ENCODE results near the gene CRYL1.

Gene CRYL1

GRCh38 chr13:20553311-20553710 lies 27.7 kb upstream of the CRYL1 start:
- no peaks in the 10 kb centered on the region for H3K4me1 Mint-ChIP-seq
- DNase-seq: no peak

GRCh38 chr13:20550799-20551198 lies 25.1 kb upstream of the CRYL1 start:
- no peak overlapping the region for H3K4me3 Mint-ChIP-seq
- no peaks in the 10 kb centered on the region for H3K27me3 Mint-ChIP-seq
- peaks cover 10 to 20% of the 10 kb centered on the region in 2 donors for H3K4me1 Mint-ChIP-seq
- no peaks in the 10 kb centered on the region for H3K36me3 Mint-ChIP-seq
- H3K9me3 Mint-ChIP-seq: no peaks in the 10 kb centered on the region
- ATAC-seq (replicated peaks) (no peak), DNase-seq (no peak)
- no peak overlapping the region for H3K27ac Mint-ChIP-seq

More at GRCh38 chr13:20553311-20553710, 27.7 kb upstream of the CRYL1 start:
- Mint-ChIP-seq H3K27me3 (no peaks in the 10 kb centered on the region), H3K36me3 (no peaks in the 10 kb centered on the region), H3K4me3 (no peak overlapping the region), H3K9me3 (no peaks in the 10 kb centered on the region), H3K27ac (no peak overlapping the region)
- no peak for ATAC-seq (replicated peaks)

- Mint-ChIP-seq H3K9me3 (no peaks in the 10 kb centered on the region), H3K4me3 (no peak overlapping the region), H3K27me3 (no peaks in the 10 kb centered on the region), H3K4me1 (peaks cover 18 to 36% of the 10 kb centered on the region in 2 donors), H3K27ac (no peak overlapping the region), H3K36me3 (no peaks in the 10 kb centered on the region)
- no peak for DNase-seq
- peak; percentile 56 to 57 for ATAC-seq (replicated peaks)
These were observed 21.8 kb upstream of the CRYL1 start for GRCh38 chr13:20547479-20547908.

- no peaks in the 10 kb centered on the region for H3K36me3 Mint-ChIP-seq
- no peak overlapping the region for H3K4me3 Mint-ChIP-seq
- ATAC-seq (replicated peaks) (peak; percentile 57 to 58), DNase-seq (no peak)
- H3K9me3 Mint-ChIP-seq: no peaks in the 10 kb centered on the region
- H3K27ac Mint-ChIP-seq: no peak overlapping the region
- peaks cover 18 to 36% of the 10 kb centered on the region in 2 donors for H3K4me1 Mint-ChIP-seq
- H3K27me3 Mint-ChIP-seq: no peaks in the 10 kb centered on the region
These were observed 20.9 kb upstream of the CRYL1 start for GRCh38 chr13:20546556-20546955.

GRCh38 chr13:20544201-20544923 lies 18.7 kb upstream of the CRYL1 start:
- H3K9me3 Mint-ChIP-seq: peaks cover 0 to 2% of the 10 kb centered on the region in 2 donors
- H3K4me1 Mint-ChIP-seq: peaks cover 18 to 36% of the 10 kb centered on the region in 2 donors
- DNase-seq (no peak), ATAC-seq (replicated peaks) (peak; percentile 75 to 82)
- H3K27ac Mint-ChIP-seq: peak overlapping the region; percentile 86
- peak overlapping the region; percentile 67 to 80 for H3K4me3 Mint-ChIP-seq
- H3K36me3 Mint-ChIP-seq: no peaks in the 10 kb centered on the region
- H3K27me3 Mint-ChIP-seq: no peaks in the 10 kb centered on the region

GRCh38 chr13:20536992-20537391 lies 11.3 kb upstream of the CRYL1 start:
- H3K27ac Mint-ChIP-seq: no peak overlapping the region
- no peaks in the 10 kb centered on the region for H3K36me3 Mint-ChIP-seq
- no peaks in the 10 kb centered on the region for H3K27me3 Mint-ChIP-seq
- no peak for DNase-seq
- no peak for ATAC-seq (replicated peaks)
- peaks cover 0 to 4% of the 10 kb centered on the region in 2 donors for H3K9me3 Mint-ChIP-seq
- no peak overlapping the region for H3K4me3 Mint-ChIP-seq
- no peaks in the 10 kb centered on the region for H3K4me1 Mint-ChIP-seq

GRCh38 chr13:20534038-20534608 lies 8.5 kb upstream of the CRYL1 start:
- peak overlapping the region; percentile 25 for H3K27ac Mint-ChIP-seq
- H3K27me3 Mint-ChIP-seq: peaks cover 5 to 12% of the 10 kb centered on the region in 2 donors
- no peak overlapping the region for H3K4me3 Mint-ChIP-seq
- peaks cover 0 to 2% of the 10 kb centered on the region in 2 donors for H3K9me3 Mint-ChIP-seq
- DNase-seq (no peak), ATAC-seq (replicated peaks) (no peak)
- no peaks in the 10 kb centered on the region for H3K4me1 Mint-ChIP-seq
- no peaks in the 10 kb centered on the region for H3K36me3 Mint-ChIP-seq

GRCh38 chr13:20528452-20528851 lies 2.8 kb upstream of the CRYL1 start:
- DNase-seq (no peak), ATAC-seq (replicated peaks) (no peak)
- Mint-ChIP-seq H3K4me1 (peaks cover 7 to 18% of the 10 kb centered on the region in 2 donors), H3K27ac (no peak overlapping the region), H3K9me3 (no peaks in the 10 kb centered on the region), H3K27me3 (peaks cover 8 to 23% of the 10 kb centered on the region in 2 donors), H3K4me3 (no peak overlapping the region), H3K36me3 (no peaks in the 10 kb centered on the region)

GRCh38 chr13:20526664-20527063 lies 1.0 kb upstream of the CRYL1 start:
- Mint-ChIP-seq H3K4me3 (peak overlapping the region; percentile 82 to 86), H3K9me3 (no peaks in the 10 kb centered on the region), H3K36me3 (no peaks in the 10 kb centered on the region), H3K27ac (no peak overlapping the region), H3K4me1 (peaks cover 9 to 22% of the 10 kb centered on the region in 2 donors), H3K27me3 (peaks cover 8 to 23% of the 10 kb centered on the region in 2 donors)
- DNase-seq (no peak), ATAC-seq (replicated peaks) (no peak)

GRCh38 chr13:20525144-20525600 lies 485 bp downstream of the CRYL1 start:
- peak; percentile 37 to 38 for ATAC-seq (replicated peaks)
- no peak for DNase-seq
- Mint-ChIP-seq H3K27me3 (peaks cover 3 to 14% of the 10 kb centered on the region in 2 donors), H3K9me3 (peaks cover 0 to under 1% of the 10 kb centered on the region in 2 donors), H3K36me3 (no peaks in the 10 kb centered on the region), H3K4me3 (peak overlapping the region; percentile 82 to 86), H3K4me1 (peaks cover 9 to 24% of the 10 kb centered on the region in 2 donors), H3K27ac (peak overlapping the region; percentile 56)

GRCh38 chr13:20521364-20522115 lies 4.1 kb downstream of the CRYL1 start:
- peaks cover 0 to 7% of the 10 kb centered on the region in 2 donors for H3K36me3 Mint-ChIP-seq
- no peak for ATAC-seq (replicated peaks)
- H3K4me3 Mint-ChIP-seq: no peak overlapping the region
- H3K27ac Mint-ChIP-seq: no peak overlapping the region
- peaks cover 16 to 25% of the 10 kb centered on the region in 2 donors for H3K4me1 Mint-ChIP-seq
- peaks cover 3 to 5% of the 10 kb centered on the region in 2 donors for H3K9me3 Mint-ChIP-seq
- no peak for DNase-seq
- H3K27me3 Mint-ChIP-seq: no peaks in the 10 kb centered on the region

GRCh38 chr13:20519875-20520274 lies 5.8 kb downstream of the CRYL1 start:
- no peaks in the 10 kb centered on the region for H3K27me3 Mint-ChIP-seq
- H3K4me3 Mint-ChIP-seq: no peak overlapping the region
- ATAC-seq (replicated peaks): peak; percentile 23 to 62
- no peak for DNase-seq
- H3K9me3 Mint-ChIP-seq: peaks cover 3 to 5% of the 10 kb centered on the region in 2 donors
- peaks cover 0 to 7% of the 10 kb centered on the region in 2 donors for H3K36me3 Mint-ChIP-seq
- H3K27ac Mint-ChIP-seq: no peak overlapping the region
- peaks cover 10 to 16% of the 10 kb centered on the region in 2 donors for H3K4me1 Mint-ChIP-seq

- Mint-ChIP-seq H3K27ac (no peak overlapping the region), H3K9me3 (peaks cover 3 to 5% of the 10 kb centered on the region in 2 donors), H3K36me3 (peaks cover 0 to 7% of the 10 kb centered on the region in 2 donors), H3K4me1 (peaks cover 8 to 12% of the 10 kb centered on the region in 2 donors), H3K4me3 (no peak overlapping the region), H3K27me3 (no peaks in the 10 kb centered on the region)
- ATAC-seq (replicated peaks) (no peak), DNase-seq (no peak)
These were observed 7.0 kb downstream of the CRYL1 start for GRCh38 chr13:20518660-20519100.

GRCh38 chr13:20514866-20515265 lies 10.8 kb downstream of the CRYL1 start:
- H3K4me3 Mint-ChIP-seq: no peak overlapping the region
- H3K27ac Mint-ChIP-seq: no peak overlapping the region
- DNase-seq (no peak), ATAC-seq (replicated peaks) (no peak)
- peaks cover 2 to 4% of the 10 kb centered on the region in 2 donors for H3K4me1 Mint-ChIP-seq
- H3K9me3 Mint-ChIP-seq: peaks cover 0 to 5% of the 10 kb centered on the region in 2 donors
- no peaks in the 10 kb centered on the region for H3K27me3 Mint-ChIP-seq
- H3K36me3 Mint-ChIP-seq: peaks cover 2 to 10% of the 10 kb centered on the region in 2 donors
